GM12878 (cell line): Measurements from ENCODE around the gene C1QTNF1. TPM values are rescaled to one million over a fixed set of nuclear protein-coding genes. Genes with fewer than 3 reads are reported as not detected.

Source experiments
- CHD2 ChIP-seq: IDR thresholded peaks from 2 replicates; pipeline ENCODE4 v1.6.1; 2011; ENCODE audit warnings: low read depth, low read length, improper control_type of control experiment, borderline replicate concordance
- CREM ChIP-seq: IDR thresholded peaks from 2 replicates; pipeline ENCODE4 v1.6.1; 2014; ENCODE audit warnings: antibody characterized with exemption, low read depth
- ETV6 ChIP-seq, 2 experiments: fragments of 450-650 bp in 1 of 2; IDR thresholded peaks in 1 of 2; conservative IDR thresholded peaks in 1 of 2; 2 replicates each; pipeline ENCODE4 v1.6.1; 2014; ENCODE audit warnings: antibody characterized with exemption in 1 of 2, borderline replicate concordance in 1 of 2, low read depth in 1 of 2, mild to moderate bottlenecking in 1 of 2, moderate library complexity in 1 of 2
- EZH2 ChIP-seq: IDR thresholded peaks from 2 replicates; pipeline ENCODE4 v1.6.1; 2012; ENCODE audit warnings: low read depth, mild to moderate bottlenecking, control low read depth, inconsistent platforms, low read length, borderline replicate concordance; ENCODE audit not compliant: control insufficient read depth
- GABPA ChIP-seq: IDR thresholded peaks from 2 replicates; pipeline ENCODE4 v1.6.1; 2014; ENCODE audit warnings: antibody characterized with exemption, low read depth, mild to moderate bottlenecking, inconsistent platforms
- LARP7 ChIP-seq: fragments of 450-650 bp; IDR thresholded peaks from 2 replicates; pipeline ENCODE4 v1.6.1; 2017; ENCODE audit warnings: mild to moderate bottlenecking
- NKRF ChIP-seq: fragments of 450-650 bp; conservative IDR thresholded peaks from 2 replicates; pipeline ENCODE4 v1.6.1; 2017; ENCODE audit warnings: mild to moderate bottlenecking, moderate library complexity
- SP1 ChIP-seq: IDR thresholded peaks from one replicate; pipeline ENCODE4 v1.6.1; 2011; ENCODE audit warnings: low read depth, low read length
- SUZ12 ChIP-seq: fragments of 200-600 bp; sonication (generic); IDR thresholded peaks from one replicate; pipeline ENCODE4 v1.6.1; 2018; ENCODE audit warnings: antibody characterized with exemption, mild to moderate bottlenecking; ENCODE audit not compliant: unreplicated experiment
- ZBTB33 ChIP-seq: fragments of 450-650 bp; IDR thresholded peaks from 2 replicates; pipeline ENCODE4 v1.6.1; 2017; ENCODE audit warnings: mild to moderate bottlenecking
- ZBTB4 ChIP-seq: fragments of 450-650 bp; formaldehyde crosslinking; IDR thresholded peaks from 2 replicates; pipeline ENCODE4 v1.4.0; 2022; ENCODE audit warnings: mild to moderate bottlenecking, moderate library complexity
- ZNF24 ChIP-seq: fragments of 450-650 bp; IDR thresholded peaks from 2 replicates; pipeline ENCODE4 v1.6.1; 2017; ENCODE audit warnings: antibody characterized with exemption, mild to moderate bottlenecking
- polyA plus RNA-seq, 11 experiments: library from polyadenylated mRNA; depleted of rRNA in 4 of 11; unstranded in 6 of 11; stranded (reverse) in 5 of 11; fragments of >200 nt; fragmentation: Nextera tagmentation in 4 of 11; fragmentation: Illumina TruSeq in 1 of 11; extraction: Ambion mirVana in 4 of 11; extraction: Trizol in 1 of 11; gene quantifications; 1 replicate in 1 of 11; 2 replicates in 10 of 11; pipeline versions ENCODE4 v1.2.1 to v1.2.3, GENCODE V29; 2011 to 2016; ENCODE audit warnings: inconsistent platforms in 2 of 11, missing spikeins in 2 of 11, low read depth in 1 of 11
- total RNA-seq, 4 experiments: library from RNA; depleted of rRNA in 3 of 4; stranded (reverse); fragments of >200 nt in 3 of 4; fragmentation: Illumina TruSeq in 1 of 4; extraction: Trizol in 1 of 4; gene quantifications; 2 replicates each; pipeline versions ENCODE4 v1.2.1 to v1.2.3, GENCODE V29; 2013 to 2021

C1QTNF1 gene
- total and polyA plus RNA-seq, 10 of the 15 experiments (the other 5 are each of a cell fraction or from before 2014, with no cell fraction given) = 0.05 to 1.1 (median 0.15) TPM; not detected in 4

GRCh38 chr17:79045001-79045729 is 21.2 kb downstream of the C1QTNF1 start (continued):
- TF ChIP-seq ZBTB33 = no peak
- no peak for TF ChIP-seq ETV6 (conservative IDR thresholded peaks at IDR 0.05 in 1 of 2, IDR thresholded peaks at IDR 0.05 in 1 of 2; ENCODE audit: borderline replicate concordance in 1 of 2, low read depth in 1 of 2)
- no peak for TF ChIP-seq SP1
- no peak for TF ChIP-seq LARP7
- no peak for TF ChIP-seq CREM
- TF ChIP-seq CHD2 = no peak
- TF ChIP-seq ZNF24 = no peak
- no peak for TF ChIP-seq EZH2
- TF ChIP-seq NKRF = no peak
- no peak for TF ChIP-seq GABPA
- no peak for TF ChIP-seq SUZ12
- TF ChIP-seq ZBTB4 (CRISPR knock-in tag) = no peak
